ENCODE data around the gene FAM124A. TPM values are rescaled to one million over a fixed set of nuclear protein-coding genes. Genes with fewer than 3 reads are reported as not detected.

The FAM124A gene
- total and polyA plus RNA-seq, 9 donors = 0.48 to 8.8 (median 1.9) TPM

DNA sequence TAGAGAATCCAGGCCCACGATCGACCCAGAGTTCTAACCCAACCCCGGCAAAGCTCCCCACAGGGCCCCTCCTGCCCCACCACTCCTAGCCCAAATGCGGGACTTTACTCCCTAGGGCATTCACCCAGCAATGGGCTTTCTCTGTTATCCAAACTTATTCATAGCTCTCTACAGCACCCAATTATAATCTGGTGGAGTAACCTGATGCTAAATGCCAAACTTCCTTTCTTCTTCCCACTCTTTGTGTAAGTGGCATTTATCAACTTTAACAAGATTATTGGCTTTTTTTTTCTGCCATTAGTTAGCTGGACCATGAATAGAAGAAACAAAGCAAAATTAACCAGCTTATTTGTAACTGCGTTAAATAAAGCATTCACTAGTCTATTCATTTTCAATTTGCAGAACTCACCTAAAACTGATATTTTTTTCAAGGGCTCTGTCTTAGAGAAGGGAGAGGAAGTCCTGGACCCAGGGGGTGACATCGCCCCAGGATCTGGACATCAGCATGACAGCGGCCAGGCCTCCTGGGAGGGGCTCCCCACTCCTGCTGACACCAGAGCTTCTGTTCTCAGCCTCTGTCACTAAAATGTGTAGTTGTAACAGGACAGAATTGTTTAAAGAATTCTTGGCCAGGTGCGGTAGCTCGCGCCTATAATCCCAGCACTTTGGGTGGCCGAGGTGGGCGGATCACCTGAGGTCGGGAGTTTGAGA lies 1.5 kb downstream of the FAM124A start:
- no peak for DNase-seq
- 74 to 82% (median 81%) methylated on average over 13 of the region's 13 CpGs for WGBS, 3 donors
- Histone ChIP-seq H3K4me1 (ENCODE audit: insufficient read depth) (peaks cover 5% of the 10 kb centered on the region), H3K4me3 (no peak overlapping the region), H3K27me3 (no peaks in the 10 kb centered on the region), H3K36me3 (no peaks in the 10 kb centered on the region), H3K27ac (no peak overlapping the region), H3K9me3 (no peaks in the 10 kb centered on the region)
- intact Hi-C loops (cut with DNase I) = loop anchor here in 3 of 4 donors (2.0 to 10.0 kb wide), 4 partner anchors 51 to 501 kb away; no protein-coding TSS in a partner anchor
- no peak for TF ChIP-seq EP300 (IDR thresholded peaks at IDR 0.05)
- TF ChIP-seq POLR2A (IDR thresholded peaks at IDR 0.05) = no peak
- TF ChIP-seq, protein P1, sequence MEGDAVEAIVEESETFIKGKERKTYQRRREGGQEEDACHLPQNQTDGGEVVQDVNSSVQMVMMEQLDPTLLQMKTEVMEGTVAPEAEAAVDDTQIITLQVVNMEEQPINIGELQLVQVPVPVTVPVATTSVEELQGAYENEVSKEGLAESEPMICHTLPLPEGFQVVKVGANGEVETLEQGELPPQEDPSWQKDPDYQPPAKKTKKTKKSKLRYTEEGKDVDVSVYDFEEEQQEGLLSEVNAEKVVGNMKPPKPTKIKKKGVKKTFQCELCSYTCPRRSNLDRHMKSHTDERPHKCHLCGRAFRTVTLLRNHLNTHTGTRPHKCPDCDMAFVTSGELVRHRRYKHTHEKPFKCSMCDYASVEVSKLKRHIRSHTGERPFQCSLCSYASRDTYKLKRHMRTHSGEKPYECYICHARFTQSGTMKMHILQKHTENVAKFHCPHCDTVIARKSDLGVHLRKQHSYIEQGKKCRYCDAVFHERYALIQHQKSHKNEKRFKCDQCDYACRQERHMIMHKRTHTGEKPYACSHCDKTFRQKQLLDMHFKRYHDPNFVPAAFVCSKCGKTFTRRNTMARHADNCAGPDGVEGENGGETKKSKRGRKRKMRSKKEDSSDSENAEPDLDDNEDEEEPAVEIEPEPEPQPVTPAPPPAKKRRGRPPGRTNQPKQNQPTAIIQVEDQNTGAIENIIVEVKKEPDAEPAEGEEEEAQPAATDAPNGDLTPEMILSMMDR (IDR thresholded peaks at IDR 0.05) = no peak

GRCh38 chr13:51225029-51225428 lies 2.8 kb downstream of the FAM124A start:
- no peak for TF ChIP-seq EP300 (IDR thresholded peaks at IDR 0.05)
- no peak for TF ChIP-seq POLR2A (IDR thresholded peaks at IDR 0.05)
- TF ChIP-seq, protein P1 (IDR thresholded peaks at IDR 0.05) = no peak
- no peak for DNase-seq
- intact Hi-C loops (cut with DNase I) = loop anchor here in 3 of 4 donors (5.0 to 10.0 kb wide), 4 partner anchors 50 to 742 kb away; no protein-coding TSS in a partner anchor
- H3K9me3 ChIP-seq = no peaks in the 10 kb centered on the region
- no peaks in the 10 kb centered on the region for H3K27me3 ChIP-seq
- no peak overlapping the region for H3K4me3 ChIP-seq
- no peak overlapping the region for H3K27ac ChIP-seq
- peaks cover 5% of the 10 kb centered on the region for H3K4me1 ChIP-seq (ENCODE audit: insufficient read depth)
- H3K36me3 ChIP-seq = no peaks in the 10 kb centered on the region

GRCh38 chr13:51227404-51227803 lies 5.2 kb downstream of the FAM124A start:
- WGBS, 3 donors = 34 to 45% (median 45%) methylated on average over 1 of the region's 1 CpG
- Histone ChIP-seq H3K27ac (no peak overlapping the region), H3K4me1 (ENCODE audit: insufficient read depth) (peaks cover 2% of the 10 kb centered on the region), H3K36me3 (no peaks in the 10 kb centered on the region), H3K4me3 (no peak overlapping the region), H3K27me3 (no peaks in the 10 kb centered on the region), H3K9me3 (no peaks in the 10 kb centered on the region)
- no peak for TF ChIP-seq POLR2A (IDR thresholded peaks at IDR 0.05)
- TF ChIP-seq EP300 (IDR thresholded peaks at IDR 0.05) = no peak
- TF ChIP-seq, protein P1 (IDR thresholded peaks at IDR 0.05) = no peak
- intact Hi-C loops (cut with DNase I) = loop anchor here in 3 of 4 donors (5.0 to 10.0 kb wide), 4 partner anchors 47 to 740 kb away; no protein-coding TSS in a partner anchor
- DNase-seq = no peak

DNA sequence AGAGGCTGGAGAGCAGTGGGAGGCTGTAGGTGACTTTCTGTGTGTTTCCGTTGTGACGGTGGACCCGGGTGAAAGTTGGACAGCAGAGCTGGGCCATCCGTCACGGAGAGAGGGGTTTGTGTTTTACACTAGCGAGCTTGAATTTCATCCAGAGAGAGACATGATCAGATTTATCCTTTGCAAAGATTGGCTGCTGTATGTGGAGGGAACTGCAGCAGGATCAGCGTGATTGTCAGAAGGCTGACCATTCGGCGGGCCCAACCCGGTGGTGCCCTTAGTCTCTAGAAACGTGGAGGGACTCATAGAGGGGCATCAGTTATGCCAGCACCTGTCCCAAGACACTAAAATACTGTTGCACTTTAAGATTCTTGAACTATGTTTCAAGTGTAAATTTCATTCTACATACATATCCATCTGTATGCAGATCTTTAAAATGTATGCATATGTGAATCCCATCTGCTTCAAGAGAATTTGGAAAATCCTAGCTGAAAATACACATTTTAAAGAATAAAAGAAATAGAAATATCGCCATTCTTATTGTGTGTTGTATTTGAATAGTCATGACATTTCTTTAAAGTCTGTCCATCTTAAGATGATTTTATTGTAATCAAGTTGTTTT lies 7.0 kb downstream of the FAM124A start:
- DNase-seq = no peak
- 93 to 96% (median 94%) methylated on average over 12 of the region's 12 CpGs for WGBS, 3 donors
- H3K27me3 ChIP-seq = no peaks in the 10 kb centered on the region
- no peak overlapping the region for H3K4me3 ChIP-seq
- H3K27ac ChIP-seq = no peak overlapping the region
- H3K9me3 ChIP-seq = no peaks in the 10 kb centered on the region
- TF ChIP-seq EP300 (IDR thresholded peaks at IDR 0.05) (no peak), POLR2A (IDR thresholded peaks at IDR 0.05) (no peak)
- TF ChIP-seq, protein P1 (IDR thresholded peaks at IDR 0.05) = no peak
- H3K36me3 ChIP-seq = no peaks in the 10 kb centered on the region
- intact Hi-C loops (cut with DNase I) = loop anchor here in 3 of 4 donors (5.0 to 10.0 kb wide), 4 partner anchors 46 to 738 kb away; no protein-coding TSS in a partner anchor
- H3K4me1 ChIP-seq (ENCODE audit: insufficient read depth) = no peaks in the 10 kb centered on the region

All from ovary (tissue), 9 donors.